ENCODE measurements around the gene KLHDC7A. TPM values are rescaled to one million over a fixed set of nuclear protein-coding genes. Genes with fewer than 3 reads are reported as not detected.

Gene KLHDC7A
- total RNA-seq, 1 donor from 2014 or later: not detected

GRCh38 chr1:18444563-18444962, 36.2 kb upstream of the KLHDC7A start:
- Mint-ChIP-seq H3K4me3 (no peak overlapping the region), H3K27ac (no peak overlapping the region), H3K4me1 (no peaks in the 10 kb centered on the region), H3K9me3 (peaks cover 6% of the 10 kb centered on the region), H3K27me3 (peaks cover 6% of the 10 kb centered on the region), H3K36me3 (ENCODE audit: low read depth) (no peaks in the 10 kb centered on the region)
- TF ChIP-seq, protein P1, sequence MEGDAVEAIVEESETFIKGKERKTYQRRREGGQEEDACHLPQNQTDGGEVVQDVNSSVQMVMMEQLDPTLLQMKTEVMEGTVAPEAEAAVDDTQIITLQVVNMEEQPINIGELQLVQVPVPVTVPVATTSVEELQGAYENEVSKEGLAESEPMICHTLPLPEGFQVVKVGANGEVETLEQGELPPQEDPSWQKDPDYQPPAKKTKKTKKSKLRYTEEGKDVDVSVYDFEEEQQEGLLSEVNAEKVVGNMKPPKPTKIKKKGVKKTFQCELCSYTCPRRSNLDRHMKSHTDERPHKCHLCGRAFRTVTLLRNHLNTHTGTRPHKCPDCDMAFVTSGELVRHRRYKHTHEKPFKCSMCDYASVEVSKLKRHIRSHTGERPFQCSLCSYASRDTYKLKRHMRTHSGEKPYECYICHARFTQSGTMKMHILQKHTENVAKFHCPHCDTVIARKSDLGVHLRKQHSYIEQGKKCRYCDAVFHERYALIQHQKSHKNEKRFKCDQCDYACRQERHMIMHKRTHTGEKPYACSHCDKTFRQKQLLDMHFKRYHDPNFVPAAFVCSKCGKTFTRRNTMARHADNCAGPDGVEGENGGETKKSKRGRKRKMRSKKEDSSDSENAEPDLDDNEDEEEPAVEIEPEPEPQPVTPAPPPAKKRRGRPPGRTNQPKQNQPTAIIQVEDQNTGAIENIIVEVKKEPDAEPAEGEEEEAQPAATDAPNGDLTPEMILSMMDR (IDR thresholded peaks at IDR 0.05): no peak
- CTCF ChIA-PET: no interaction called here
- ATAC-seq (ENCODE audit: low read depth) (no peak), DNase-seq (no peak)
- intact Hi-C loops (cut with micrococcal nuclease): no loop called here
- POLR2A ChIA-PET: no interaction called here

DNA sequence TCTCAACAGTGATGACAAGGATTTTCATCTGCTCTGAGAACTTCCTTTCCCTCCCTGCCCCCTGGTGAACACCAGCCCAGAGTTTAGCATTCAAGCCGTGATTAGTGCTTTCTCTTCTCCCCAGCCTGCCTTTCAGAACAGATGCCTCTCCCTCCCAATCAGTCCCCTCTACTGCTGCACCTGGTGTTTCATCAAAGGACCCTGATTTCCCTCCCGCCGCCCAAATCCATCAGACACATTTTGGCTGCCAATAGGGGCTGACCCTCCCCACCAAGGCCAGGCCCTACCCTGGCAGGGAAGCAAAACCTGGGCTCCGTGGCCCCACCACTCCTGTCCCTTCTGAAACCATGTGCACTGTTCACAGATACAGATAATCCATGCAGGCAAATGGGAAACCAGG, 34.0 kb upstream of the KLHDC7A start:
- POLR2A ChIA-PET: no interaction called here

GRCh38 chr1:18447509-18448220, 33.1 kb upstream of the KLHDC7A start:
- H3K9me3 Mint-ChIP-seq: peaks cover 6% of the 10 kb centered on the region
- ChIA-PET POLR2A (no interaction called here), CTCF (no interaction called here)
- intact Hi-C loops (cut with micrococcal nuclease): no loop called here
- H3K27me3 Mint-ChIP-seq: peaks cover 6% of the 10 kb centered on the region
- no peak overlapping the region for H3K4me3 Mint-ChIP-seq
- DNase-seq: no peak
- no peaks in the 10 kb centered on the region for H3K36me3 Mint-ChIP-seq (ENCODE audit: low read depth)
- H3K27ac Mint-ChIP-seq: no peak overlapping the region
- no peak for ATAC-seq (ENCODE audit: low read depth)
- H3K4me1 Mint-ChIP-seq: no peaks in the 10 kb centered on the region
- TF ChIP-seq, protein P1 (IDR thresholded peaks at IDR 0.05): no peak

More for the DNA sequence above, 34.0 kb upstream of the KLHDC7A start:
- DNase-seq: no peak
- TF ChIP-seq, protein P1 (IDR thresholded peaks at IDR 0.05): no peak
- Mint-ChIP-seq H3K27me3 (peaks cover 6% of the 10 kb centered on the region), H3K27ac (no peak overlapping the region), H3K36me3 (ENCODE audit: low read depth) (no peaks in the 10 kb centered on the region), H3K9me3 (peaks cover 3% of the 10 kb centered on the region), H3K4me1 (no peaks in the 10 kb centered on the region), H3K4me3 (no peak overlapping the region)
- intact Hi-C loops (cut with micrococcal nuclease): no loop called here
- ATAC-seq (ENCODE audit: low read depth): no peak
- CTCF ChIA-PET: no interaction called here

- DNase-seq (no peak), ATAC-seq (ENCODE audit: low read depth) (no peak)
- intact Hi-C loops (cut with micrococcal nuclease): no loop called here
- peaks cover 6% of the 10 kb centered on the region for H3K9me3 Mint-ChIP-seq
- H3K4me1 Mint-ChIP-seq: no peaks in the 10 kb centered on the region
- no peaks in the 10 kb centered on the region for H3K36me3 Mint-ChIP-seq (ENCODE audit: low read depth)
- H3K4me3 Mint-ChIP-seq: no peak overlapping the region
- ChIA-PET CTCF (no interaction called here), POLR2A (no interaction called here)
- no peak overlapping the region for H3K27ac Mint-ChIP-seq
- TF ChIP-seq, protein P1 (IDR thresholded peaks at IDR 0.05): no peak
- H3K27me3 Mint-ChIP-seq: peaks cover 6% of the 10 kb centered on the region
Measured at GRCh38 chr1:18448889-18449288, 31.8 kb upstream of the KLHDC7A start.

GRCh38 chr1:18452550-18452949, 28.2 kb upstream of the KLHDC7A start:
- no peaks in the 10 kb centered on the region for H3K4me1 Mint-ChIP-seq
- peaks cover 6% of the 10 kb centered on the region for H3K27me3 Mint-ChIP-seq
- H3K36me3 Mint-ChIP-seq (ENCODE audit: low read depth): no peaks in the 10 kb centered on the region
- intact Hi-C loops (cut with micrococcal nuclease): no loop called here
- TF ChIP-seq, protein P1 (IDR thresholded peaks at IDR 0.05): no peak
- no peak for ATAC-seq (ENCODE audit: low read depth)
- no peak overlapping the region for H3K27ac Mint-ChIP-seq
- POLR2A ChIA-PET: no interaction called here
- no peak for DNase-seq
- CTCF ChIA-PET: no interaction called here
- H3K4me3 Mint-ChIP-seq: no peak overlapping the region
- peaks cover 3% of the 10 kb centered on the region for H3K9me3 Mint-ChIP-seq
